ENCODE results near the gene PGS1.

Gene PGS1

GRCh38 chr17:78408476-78409050 is 30.1 kb downstream of the PGS1 start:
- DNase-seq: no peak

GRCh38 chr17:78409191-78409928 is 30.9 kb downstream of the PGS1 start:
- no peak for DNase-seq

GRCh38 chr17:78411241-78411857 is 32.9 kb downstream of the PGS1 start:
- DNase-seq: no peak

- DNase-seq: no peak
These were observed 34.0 kb downstream of the PGS1 start for GRCh38 chr17:78412403-78412802.

- DNase-seq: no peak
These were observed 36.0 kb downstream of the PGS1 start for GRCh38 chr17:78414178-78415162.

- DNase-seq: peak in 1 of 51 donors; percentile 23
These were observed 37.6 kb downstream of the PGS1 start for GRCh38 chr17:78415821-78416711.

- peak in 5 of 51 donors; percentile 10 to 33 (median 13) for DNase-seq
These were observed 38.5 kb downstream of the PGS1 start for GRCh38 chr17:78416791-78417530.

- no peak for DNase-seq
These were observed 39.1 kb downstream of the PGS1 start for GRCh38 chr17:78417531-78417909.

DNA sequence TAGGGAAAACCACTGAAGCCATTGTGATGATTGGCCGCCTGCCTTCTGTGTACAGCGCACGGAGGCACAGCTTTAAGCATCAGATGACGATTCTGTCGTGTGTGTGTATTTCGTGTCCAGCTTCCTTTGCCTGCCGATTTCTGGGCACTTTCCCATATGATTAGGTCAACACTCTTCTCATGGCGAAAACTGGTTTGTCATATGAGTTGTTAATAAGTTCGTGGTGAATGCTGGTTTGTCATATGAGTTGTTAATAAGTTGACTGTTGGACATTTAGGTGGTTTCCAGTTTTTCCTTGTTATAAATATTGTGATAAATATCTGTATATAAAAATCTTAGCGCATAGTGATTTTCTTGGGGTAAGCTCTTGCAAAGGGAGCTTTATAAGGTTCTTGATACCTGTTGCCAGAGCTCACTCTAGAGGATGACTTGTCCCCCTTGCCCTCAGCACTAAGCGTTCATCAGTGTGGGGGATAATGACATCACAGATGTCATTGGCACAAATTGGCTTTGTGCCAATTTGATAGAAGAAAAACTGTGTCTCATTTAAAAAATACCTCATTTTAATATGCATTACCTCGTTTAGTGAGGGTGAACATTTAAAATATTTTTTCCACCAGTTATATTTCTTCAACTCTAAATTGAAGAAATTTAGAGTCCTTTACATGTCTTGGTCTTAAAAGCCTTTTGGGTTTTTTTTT is 40.0 kb downstream of the PGS1 start:
- DNase-seq: no peak

DNA sequence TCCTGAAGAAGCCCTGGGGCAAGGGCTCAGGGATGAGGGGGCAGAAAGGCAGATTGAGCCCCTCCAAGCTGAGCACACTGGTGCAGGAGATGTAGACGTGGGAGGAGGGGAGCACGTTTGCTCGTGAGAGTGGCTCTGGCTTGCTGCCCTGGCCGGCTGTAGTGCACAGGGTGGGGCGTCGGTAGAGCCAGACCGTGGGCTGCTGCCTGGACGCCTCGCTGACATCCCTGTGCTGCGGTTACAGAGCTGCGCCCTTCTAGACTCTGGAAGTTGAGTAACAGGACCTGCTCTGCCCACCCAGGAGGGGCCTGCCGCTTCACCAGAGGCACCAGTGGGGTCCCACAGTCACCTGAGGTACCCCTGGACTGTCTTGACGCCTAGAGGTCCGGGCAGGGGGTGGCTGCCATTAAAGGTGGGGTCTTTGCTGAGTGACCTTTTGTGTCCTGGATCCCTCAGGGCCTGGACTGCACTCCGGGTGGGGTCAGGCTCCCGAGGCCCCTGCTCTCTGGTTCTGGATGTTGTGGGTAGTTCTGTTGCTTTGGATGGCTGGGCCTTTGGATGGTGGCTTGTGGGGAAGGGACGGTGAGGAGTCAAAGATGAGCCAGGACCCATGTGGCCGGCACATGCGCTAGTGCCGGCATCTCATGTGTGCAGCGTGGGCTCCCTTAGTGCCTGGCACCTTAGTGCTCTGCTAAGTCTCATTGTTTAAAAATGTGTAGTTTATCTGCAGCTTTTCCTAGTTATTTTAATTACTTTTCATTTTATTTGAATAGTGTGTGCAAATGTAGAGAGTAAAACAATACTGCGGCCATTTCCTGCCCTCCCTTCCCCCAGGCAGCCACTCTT is 41.7 kb downstream of the PGS1 start:
- no peak for DNase-seq

- no peak for DNase-seq
These were observed 42.7 kb downstream of the PGS1 start for GRCh38 chr17:78421084-78421533.

DNA sequence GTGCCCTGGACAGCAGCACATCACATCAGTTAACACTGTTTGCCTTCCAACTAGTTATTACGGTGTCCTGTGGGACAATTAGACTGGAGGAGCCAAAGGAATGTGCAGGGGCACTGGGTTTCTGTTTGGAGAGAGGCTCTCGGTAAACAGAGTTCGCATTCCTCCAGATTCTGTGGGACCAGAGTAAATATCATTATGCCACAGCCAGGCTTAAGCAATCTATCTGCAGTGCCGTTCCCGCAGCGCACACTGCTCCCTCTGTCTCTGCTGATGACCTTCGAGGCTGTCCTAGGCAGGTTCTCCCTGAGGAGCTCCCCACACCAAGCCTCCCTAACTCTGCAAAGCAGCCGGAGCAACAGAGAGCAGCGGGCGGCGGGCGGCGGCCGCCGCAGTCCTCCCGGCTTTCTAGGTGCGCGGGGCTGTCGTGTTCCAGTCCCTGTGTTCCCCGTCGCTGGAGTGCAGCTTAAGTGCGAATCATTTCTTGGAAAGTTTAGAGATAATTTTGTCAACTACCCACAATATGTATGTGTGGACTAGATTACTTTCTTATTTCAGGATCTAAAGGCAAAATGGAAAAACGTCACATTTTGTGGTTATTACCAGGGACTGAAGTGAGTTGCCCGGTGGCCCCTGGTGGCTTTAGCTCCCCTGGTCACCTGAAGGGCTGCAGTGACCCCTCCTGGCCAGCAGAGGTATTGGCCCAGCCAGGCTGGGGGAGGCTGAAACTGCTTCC is 43.3 kb downstream of the PGS1 start:
- DNase-seq: peak in 45 of 51 donors; percentile 8 to 80 (median 48)

GRCh38 chr17:78422267-78422605 is 43.8 kb downstream of the PGS1 start:
- DNase-seq: no peak

GRCh38 chr17:78422872-78423588 is 44.6 kb downstream of the PGS1 start:
- DNase-seq: no peak

GRCh38 chr17:78423961-78424675 is 45.7 kb downstream of the PGS1 start:
- no peak for DNase-seq

DNA sequence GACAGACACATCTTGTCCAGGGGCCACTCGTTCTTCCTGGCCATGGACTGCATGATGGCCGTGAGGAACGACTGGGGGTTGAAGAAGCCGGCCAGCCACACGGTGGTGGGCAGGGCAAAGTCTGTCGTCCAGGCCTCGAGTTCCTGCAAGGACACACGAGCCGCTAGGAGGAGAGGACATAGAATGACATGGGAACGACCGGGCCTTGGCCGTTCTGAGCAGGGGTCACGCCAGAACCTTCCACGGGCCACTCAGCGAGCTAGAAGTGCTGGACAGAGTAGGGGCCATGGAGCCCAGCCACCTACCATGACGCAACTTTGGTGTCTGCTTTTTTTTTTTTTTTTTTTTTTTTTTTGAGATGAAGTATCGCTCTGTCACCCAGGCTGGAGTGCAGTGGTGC is 47.0 kb downstream of the PGS1 start:
- no peak for DNase-seq
